Measurements from ENCODE around the gene JAKMIP3.

GRCh38 chr10:132062641-132063390 lies 2.9 kb upstream of the JAKMIP3 start:
- TF ChIP-seq TRIM24 (IDR thresholded peaks at IDR 0.05) = no peak
- no peak for TF ChIP-seq EP400 (IDR thresholded peaks at IDR 0.05)
- no peak for TF ChIP-seq NR4A1 (CRISPR knock-in tag; IDR thresholded peaks at IDR 0.05)
- no peak for TF ChIP-seq NR4A1 (tag; IDR thresholded peaks at IDR 0.05)

All from K562 (cell line).